Keratinocyte (primary cell): Measurements from ENCODE around the gene IKZF1.

Source experiments
- EZH2 ChIP-seq: IDR thresholded peaks from one replicate; pipeline ENCODE4 v1.6.1; 2012; ENCODE audit warnings: inconsistent platforms, mild to moderate bottlenecking, low read length, moderate library complexity
- TF ChIP-seq, protein P1 (sequence below), 3 experiments: IDR thresholded peaks in 1 of 3; conservative IDR thresholded peaks in 1 of 3; optimal IDR thresholded peaks in 1 of 3; 2 replicates in 2 of 3; 3 replicates in 1 of 3; pipeline versions ENCODE3 to v1.5.1; 2011; ENCODE audit warnings: low read length in 3 of 3, mild to moderate bottlenecking in 3 of 3, moderate library complexity in 2 of 3, control low read depth in 1 of 3, inconsistent platforms in 1 of 3; ENCODE audit not compliant: insufficient read depth in 2 of 3; ENCODE audit errors: extremely low read depth in 1 of 3

- TF ChIP-seq, protein P1, sequence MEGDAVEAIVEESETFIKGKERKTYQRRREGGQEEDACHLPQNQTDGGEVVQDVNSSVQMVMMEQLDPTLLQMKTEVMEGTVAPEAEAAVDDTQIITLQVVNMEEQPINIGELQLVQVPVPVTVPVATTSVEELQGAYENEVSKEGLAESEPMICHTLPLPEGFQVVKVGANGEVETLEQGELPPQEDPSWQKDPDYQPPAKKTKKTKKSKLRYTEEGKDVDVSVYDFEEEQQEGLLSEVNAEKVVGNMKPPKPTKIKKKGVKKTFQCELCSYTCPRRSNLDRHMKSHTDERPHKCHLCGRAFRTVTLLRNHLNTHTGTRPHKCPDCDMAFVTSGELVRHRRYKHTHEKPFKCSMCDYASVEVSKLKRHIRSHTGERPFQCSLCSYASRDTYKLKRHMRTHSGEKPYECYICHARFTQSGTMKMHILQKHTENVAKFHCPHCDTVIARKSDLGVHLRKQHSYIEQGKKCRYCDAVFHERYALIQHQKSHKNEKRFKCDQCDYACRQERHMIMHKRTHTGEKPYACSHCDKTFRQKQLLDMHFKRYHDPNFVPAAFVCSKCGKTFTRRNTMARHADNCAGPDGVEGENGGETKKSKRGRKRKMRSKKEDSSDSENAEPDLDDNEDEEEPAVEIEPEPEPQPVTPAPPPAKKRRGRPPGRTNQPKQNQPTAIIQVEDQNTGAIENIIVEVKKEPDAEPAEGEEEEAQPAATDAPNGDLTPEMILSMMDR (optimal IDR thresholded peaks at IDR 0.05 in 1 of 3, IDR thresholded peaks at IDR 0.05 in 1 of 3, conservative IDR thresholded peaks at IDR 0.05 in 1 of 3; ENCODE audit: extremely low read depth in 1 of 3, insufficient read depth in 2 of 3, low read length in 3 of 3), result no peak
- peak; percentile 80 for TF ChIP-seq EZH2
Observed at GRCh38 chr7:50304129-50304910, at the start of gene IKZF1.
